GM12872 (cell line): Measurements from ENCODE around the gene GATAD1.

ENCODE experiments used
- CTCF ChIP-seq: IDR thresholded peaks from 3 replicates; pipeline ENCODE4 v1.5.1; 2011; ENCODE audit warnings: low read depth, mild to moderate bottlenecking, low read length, moderate library complexity; ENCODE audit not compliant: insufficient read depth

Gene GATAD1

GRCh38 chr7:92412745-92413144 lies 34.5 kb upstream of the GATAD1 start:
- TF ChIP-seq CTCF, result no peak

- TF ChIP-seq CTCF, result no peak
Observed at GRCh38 chr7:92413550-92413949, 33.7 kb upstream of the GATAD1 start.

DNA sequence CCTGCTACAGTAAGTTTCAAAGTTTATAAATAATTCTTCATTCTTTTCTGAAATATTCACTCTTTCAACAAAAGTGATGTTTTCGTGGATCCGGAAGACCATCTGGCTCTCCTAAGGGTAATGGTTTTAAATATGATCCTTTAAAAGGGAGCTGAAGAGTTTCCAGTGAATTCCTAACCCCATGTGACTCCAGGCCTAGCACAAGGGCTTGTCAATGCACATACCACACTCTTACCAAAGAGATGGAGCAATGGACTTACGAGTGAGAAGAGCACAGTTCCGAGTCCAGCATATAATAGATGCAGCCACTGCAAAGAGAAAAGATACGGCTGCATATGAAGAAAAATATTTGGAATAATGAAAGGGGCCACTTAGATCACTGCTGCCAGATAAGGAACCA lies 32.1 kb upstream of the GATAD1 start:
- no peak for TF ChIP-seq CTCF

DNA sequence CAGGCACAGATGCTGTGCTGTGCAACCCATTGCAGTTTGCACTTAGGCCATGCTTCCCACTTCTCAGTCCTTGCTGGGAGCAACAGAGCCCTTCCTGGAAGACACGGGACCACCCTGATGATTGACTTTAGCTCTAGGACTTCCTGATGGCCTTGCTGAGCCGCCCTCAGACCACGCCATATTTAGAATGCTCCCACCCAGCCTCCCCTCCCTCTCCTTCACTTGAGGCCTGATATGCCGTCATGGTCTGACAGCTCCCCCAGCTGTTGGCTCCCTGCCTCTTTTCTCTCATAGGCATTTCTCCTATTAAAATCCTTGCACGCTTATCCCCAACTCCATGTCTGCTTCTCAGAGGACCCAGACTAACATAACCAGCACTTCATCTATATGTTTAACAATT lies 29.4 kb upstream of the GATAD1 start:
- no peak for TF ChIP-seq CTCF

DNA sequence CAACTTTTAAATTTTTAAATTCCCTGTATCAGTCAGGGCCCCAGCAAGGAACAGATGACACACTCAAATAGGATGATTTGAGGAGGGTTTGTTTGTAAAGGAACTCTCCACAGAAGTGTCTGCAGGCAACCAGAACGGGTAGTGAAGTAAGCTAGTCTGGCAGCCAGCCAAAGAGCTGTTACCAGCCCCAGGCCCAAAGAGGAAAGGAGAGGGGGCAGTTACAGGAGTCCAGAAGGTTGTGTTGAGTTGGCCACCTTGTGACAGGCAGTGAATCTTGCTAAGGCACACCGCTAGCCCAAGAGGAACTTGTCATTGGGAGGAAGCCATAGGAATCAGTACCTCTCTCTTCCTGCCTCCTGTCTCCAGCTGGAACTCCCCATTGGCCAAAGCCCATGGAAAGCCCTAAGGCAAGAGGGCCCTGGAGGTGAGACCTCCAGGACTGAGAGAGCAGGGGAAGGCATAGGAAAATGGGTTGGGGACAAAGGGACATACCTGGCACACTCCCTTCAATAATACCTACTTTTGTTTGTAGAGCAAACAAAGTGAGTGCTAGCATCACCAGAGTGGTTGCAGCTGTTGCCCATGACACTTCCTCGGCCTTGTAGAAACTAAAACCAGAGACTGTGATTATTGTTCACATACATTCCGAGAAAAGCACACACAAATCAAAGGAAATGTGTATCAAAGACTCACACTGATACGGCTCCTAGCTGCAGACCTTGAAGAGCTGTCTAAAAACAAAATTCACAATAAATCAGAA lies 25.4 kb upstream of the GATAD1 start:
- no peak for TF ChIP-seq CTCF

DNA sequence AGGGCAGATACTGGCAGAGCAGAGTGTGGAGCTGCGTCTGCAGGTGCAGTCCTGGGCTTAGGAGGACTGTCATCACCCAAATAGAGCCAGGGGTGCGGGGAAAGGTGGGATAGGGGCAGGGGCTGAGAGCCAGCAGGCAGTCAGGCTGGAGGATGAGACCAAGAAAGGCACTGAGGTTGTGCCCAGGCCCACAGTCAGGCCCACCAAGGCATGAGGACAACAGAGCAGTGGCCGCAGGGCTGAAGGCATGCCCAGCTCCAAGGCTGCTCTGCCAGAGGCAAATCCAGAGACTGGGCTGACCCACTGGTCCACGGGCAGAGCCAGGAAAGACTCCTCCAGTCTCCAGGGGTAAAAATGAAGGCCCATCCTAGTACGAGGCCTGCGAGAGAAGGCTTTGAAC lies 24.4 kb upstream of the GATAD1 start:
- TF ChIP-seq CTCF, result no peak

DNA sequence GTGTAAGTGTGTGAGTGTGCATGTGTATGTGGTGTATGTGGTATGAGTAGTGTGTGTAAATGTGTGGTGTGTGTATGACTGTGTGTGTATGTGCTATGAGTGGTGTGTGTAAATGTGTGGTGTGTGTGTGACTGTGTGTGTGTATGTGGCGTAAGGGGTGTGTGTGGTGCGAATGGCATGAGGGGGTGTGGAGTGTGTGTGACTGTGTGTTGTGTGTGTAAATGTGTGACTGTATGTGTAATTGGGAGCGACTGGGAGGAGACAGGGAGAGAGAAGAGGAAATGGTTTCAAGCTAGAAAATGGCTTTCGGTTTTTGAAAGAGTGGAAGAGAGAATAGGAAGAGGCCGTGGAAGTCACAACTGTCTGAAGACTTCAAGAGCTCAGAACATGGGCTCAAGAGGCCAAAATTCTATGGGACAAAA lies 23.6 kb upstream of the GATAD1 start:
- TF ChIP-seq CTCF, result no peak
